Stimulated activated CD4-positive, alpha-beta T cell treated with anti-CD3 and anti-CD28 coated beads, Interleukin-4, amount 100 ng/mL, for 48 hours (primary cell): ENCODE measurements around the gene CAMK2N2.
"Not testable (repeated sequence)": the region's sequence is repeated elsewhere in the genome, so short reads cannot be mapped to it uniquely, and the experiment has no call there.

Source experiments
- DNase-seq, 2 donors: peaks; one replicate each; pipeline ENCODE4 v3.0.0-alpha.2; 2020; ENCODE audit warnings: low read depth in 2 of 2

CAMK2N2 gene

GRCh38 chr3:184275381-184275701 is 14.0 kb upstream of the CAMK2N2 start:
- DNase-seq, result no peak

- no peak for DNase-seq
Observed at GRCh38 chr3:184272269-184272668, 10.9 kb upstream of the CAMK2N2 start.

GRCh38 chr3:184267249-184267648 is 5.9 kb upstream of the CAMK2N2 start:
- DNase-seq, result not testable (repeated sequence)

GRCh38 chr3:184262764-184263179 is 1.4 kb upstream of the CAMK2N2 start:
- no peak for DNase-seq

GRCh38 chr3:184261854-184262763 is 756 bp upstream of the CAMK2N2 start:
- DNase-seq, result no peak

- no peak for DNase-seq
Observed at GRCh38 chr3:184260724-184261269, 556 bp downstream of the CAMK2N2 start.

- no peak for DNase-seq
Observed at GRCh38 chr3:184259878-184260723, 1.3 kb downstream of the CAMK2N2 start.

- no peak for DNase-seq
Observed at GRCh38 chr3:184259396-184259877, 1.9 kb downstream of the CAMK2N2 start.

- DNase-seq, result no peak
Observed at GRCh38 chr3:184258926-184259325, 2.4 kb downstream of the CAMK2N2 start.

- no peak for DNase-seq
Observed at GRCh38 chr3:184257083-184257915, 4.1 kb downstream of the CAMK2N2 start.

GRCh38 chr3:184255291-184256039 is 5.9 kb downstream of the CAMK2N2 start:
- no peak for DNase-seq

GRCh38 chr3:184250167-184250828 is 11.1 kb downstream of the CAMK2N2 start:
- DNase-seq, result peak; percentile 88 to 90

- DNase-seq, result peak; percentile 88 to 96
Observed at GRCh38 chr3:184249412-184250166, 11.8 kb downstream of the CAMK2N2 start, which contains the start of gene EEF1AKMT4. Gene EEF1AKMT4, plus strand, starts transcription at chr3:184249672. Its CDS starts 23 bp downstream, at chr3:184249695.

- peak; percentile 83 to 86 for DNase-seq
Observed at GRCh38 chr3:184248454-184249411, 12.6 kb downstream of the CAMK2N2 start, which contains the start of gene ALG3. Gene ALG3, minus strand, starts transcription at chr3:184248962. Its CDS starts 22 bp downstream, at chr3:184248940.

- no peak for DNase-seq
Observed at GRCh38 chr3:184242297-184242685, 19.1 kb downstream of the CAMK2N2 start.

- DNase-seq, result no peak
Observed at GRCh38 chr3:184241447-184242296, 19.7 kb downstream of the CAMK2N2 start.

- no peak for DNase-seq
Observed at GRCh38 chr3:184241141-184241446, 20.3 kb downstream of the CAMK2N2 start.
